Astrocyte (in vitro differentiated cells and primary cell): Measurements from ENCODE around the gene KIF2A. TPM values are rescaled to one million over a fixed set of nuclear protein-coding genes. Genes with fewer than 3 reads are reported as not detected.

Experiments used
- DNase-seq: peaks from one replicate; pipeline ENCODE4 v3.0.0-alpha.2; 2010; ENCODE audit warnings: low read depth
- FAIRE-seq: peaks from 2 replicates; lab custom pipeline; 2011; peaks lifted over from hg19 to GRCh38; lab: Jason Lieb, UNC
- H2AFZ ChIP-seq: 2 replicates; pipeline ENCODE4 v1.6.0; 2012; ENCODE audit warnings: low read depth, low read length, inconsistent platforms
- H3K27ac ChIP-seq: 2 replicates; pipeline ENCODE4 v1.5.1; 2011; ENCODE audit warnings: low read depth, low read length, inconsistent platforms
- H3K27me3 ChIP-seq: 2 replicates; pipeline ENCODE4 v1.6.0; 2011; ENCODE audit warnings: low read length, inconsistent platforms; ENCODE audit not compliant: insufficient read depth
- H3K36me3 ChIP-seq: 2 replicates; pipeline ENCODE4 v1.5.1; 2011; ENCODE audit warnings: low read length, inconsistent platforms; ENCODE audit not compliant: insufficient read depth
- H3K4me1 ChIP-seq: 2 replicates; pipeline ENCODE4 v1.5.1; 2011; ENCODE audit warnings: low read length, inconsistent platforms; ENCODE audit not compliant: insufficient read depth
- H3K4me2 ChIP-seq: 2 replicates; pipeline ENCODE4 v1.6.0; 2012; ENCODE audit warnings: low read length, inconsistent platforms
- H3K4me3 ChIP-seq: 2 replicates; pipeline ENCODE4 v1.5.1; 2011; ENCODE audit warnings: low read depth, mild to moderate bottlenecking, low read length, inconsistent platforms; ENCODE audit not compliant: insufficient read depth
- H3K79me2 ChIP-seq: 2 replicates; pipeline ENCODE4 v1.6.0; 2012; ENCODE audit warnings: mild to moderate bottlenecking, low read length, inconsistent platforms; ENCODE audit not compliant: insufficient read depth
- H3K9ac ChIP-seq: 2 replicates; pipeline ENCODE4 v1.6.0; 2012; ENCODE audit warnings: mild to moderate bottlenecking, low read length, inconsistent platforms
- H3K9me3 ChIP-seq: 2 replicates; pipeline ENCODE4 v1.5.1; 2012; ENCODE audit warnings: low read depth, mild to moderate bottlenecking, low read length, inconsistent platforms; ENCODE audit not compliant: insufficient read depth
- H4K20me1 ChIP-seq: 2 replicates; pipeline ENCODE4 v1.6.0; 2012; ENCODE audit warnings: low read length, inconsistent platforms; ENCODE audit not compliant: insufficient read depth
- H3K27ac Mint-ChIP-seq: one replicate; pipeline ENCODE4 v1.8.0; 2021; ENCODE audit warnings: mild to moderate bottlenecking, mixed read lengths; ENCODE audit not compliant: unreplicated experiment
- H3K27me3 Mint-ChIP-seq: one replicate; pipeline ENCODE4 v1.8.0; 2021; ENCODE audit warnings: low read depth, mixed read lengths; ENCODE audit not compliant: unreplicated experiment
- H3K36me3 Mint-ChIP-seq: one replicate; pipeline ENCODE4 v1.8.0; 2021; ENCODE audit warnings: low read depth, mixed read lengths; ENCODE audit not compliant: unreplicated experiment
- H3K4me1 Mint-ChIP-seq: one replicate; pipeline ENCODE4 v1.8.0; 2021; ENCODE audit warnings: low read depth, mixed read lengths; ENCODE audit not compliant: unreplicated experiment
- H3K4me3 Mint-ChIP-seq: one replicate; pipeline ENCODE4 v1.8.0; 2021; ENCODE audit warnings: mild to moderate bottlenecking, moderate library complexity, mixed read lengths; ENCODE audit not compliant: unreplicated experiment
- H3K9me3 Mint-ChIP-seq: one replicate; pipeline ENCODE4 v1.8.0; 2021; ENCODE audit warnings: mild to moderate bottlenecking, mixed read lengths; ENCODE audit not compliant: unreplicated experiment
- CTCF ChIP-seq: IDR thresholded peaks from 2 replicates; pipeline ENCODE4 v1.5.1; 2011; ENCODE audit warnings: low read depth, mild to moderate bottlenecking, inconsistent platforms, low read length, moderate library complexity; ENCODE audit not compliant: insufficient read depth
- EZH2 ChIP-seq: IDR thresholded peaks from 2 replicates; pipeline ENCODE4 v1.6.1; 2012; ENCODE audit warnings: mild to moderate bottlenecking, low read length, inconsistent platforms; ENCODE audit not compliant: insufficient read depth
- total RNA-seq: library from RNA; stranded (reverse); gene quantifications from 2 replicates; pipeline ENCODE4 v1.2.1, GENCODE V29; 2021

Gene KIF2A
- total RNA-seq, 1 donor from 2014 or later = 79.1 TPM

GRCh38 chr5:62284946-62285891, 20.8 kb upstream of the KIF2A start:
- Mint-ChIP-seq H3K36me3 (no peaks in the 10 kb centered on the region), H3K4me3 (no peak overlapping the region), H3K4me1 (no peaks in the 10 kb centered on the region), H3K27me3 (peaks cover 3% of the 10 kb centered on the region), H3K9me3 (peaks cover 13% of the 10 kb centered on the region), H3K27ac (no peak overlapping the region)
- no peaks in the 10 kb centered on the region for H4K20me1 ChIP-seq
- no peak for TF ChIP-seq EZH2
- TF ChIP-seq CTCF = no peak
- no peak for DNase-seq
- no peak overlapping the region for H3K27ac ChIP-seq
- H3K79me2 ChIP-seq = no peaks in the 10 kb centered on the region
- H3K4me3 ChIP-seq = no peak overlapping the region
- H2AFZ ChIP-seq = no peak overlapping the region
- peaks cover 2% of the 10 kb centered on the region for H3K27me3 ChIP-seq
- no peaks in the 10 kb centered on the region for H3K36me3 ChIP-seq
- no peaks in the 10 kb centered on the region for H3K4me1 ChIP-seq
- H3K9me3 ChIP-seq = no peaks in the 10 kb centered on the region
- H3K9ac ChIP-seq = no peak overlapping the region
- no peak overlapping the region for H3K4me2 ChIP-seq
- FAIRE-seq = no peak

GRCh38 chr5:62286834-62287233, 19.2 kb upstream of the KIF2A start:
- Mint-ChIP-seq H3K4me3 (no peak overlapping the region), H3K27ac (no peak overlapping the region), H3K9me3 (peaks cover 17% of the 10 kb centered on the region), H3K4me1 (no peaks in the 10 kb centered on the region), H3K36me3 (no peaks in the 10 kb centered on the region), H3K27me3 (peaks cover 3% of the 10 kb centered on the region)
- Histone ChIP-seq H3K9ac (no peak overlapping the region), H4K20me1 (no peaks in the 10 kb centered on the region), H3K36me3 (no peaks in the 10 kb centered on the region), H3K4me3 (no peak overlapping the region), H3K4me1 (no peaks in the 10 kb centered on the region), H3K4me2 (no peak overlapping the region), H3K79me2 (no peaks in the 10 kb centered on the region), H3K27ac (no peak overlapping the region), H3K9me3 (no peaks in the 10 kb centered on the region), H3K27me3 (peaks cover 2% of the 10 kb centered on the region), H2AFZ (no peak overlapping the region)
- TF ChIP-seq CTCF (no peak), EZH2 (no peak)
- DNase-seq (no peak), FAIRE-seq (no peak)

- Mint-ChIP-seq H3K27ac (no peak overlapping the region), H3K9me3 (peaks cover 17% of the 10 kb centered on the region), H3K4me1 (no peaks in the 10 kb centered on the region), H3K27me3 (peaks cover 3% of the 10 kb centered on the region), H3K4me3 (no peak overlapping the region), H3K36me3 (no peaks in the 10 kb centered on the region)
- no peaks in the 10 kb centered on the region for H3K4me1 ChIP-seq
- H3K27ac ChIP-seq = no peak overlapping the region
- H3K9ac ChIP-seq = no peak overlapping the region
- FAIRE-seq = no peak
- H3K79me2 ChIP-seq = no peaks in the 10 kb centered on the region
- DNase-seq = no peak
- peaks cover 2% of the 10 kb centered on the region for H3K27me3 ChIP-seq
- no peak overlapping the region for H3K4me2 ChIP-seq
- H2AFZ ChIP-seq = no peak overlapping the region
- no peak overlapping the region for H3K4me3 ChIP-seq
- H4K20me1 ChIP-seq = no peaks in the 10 kb centered on the region
- TF ChIP-seq EZH2 = no peak
- TF ChIP-seq CTCF = no peak
- H3K9me3 ChIP-seq = no peaks in the 10 kb centered on the region
- no peaks in the 10 kb centered on the region for H3K36me3 ChIP-seq
Measured at GRCh38 chr5:62287237-62287636, 18.8 kb upstream of the KIF2A start.
